GM19467 (cell line): ENCODE measurements around the gene PTGES.

Experiments used
- ATAC-seq: cut with Tn5 transposase; IDR thresholded peaks from one replicate; pipeline ENCODE4 v1.9.1; 2021; ENCODE audit warnings: mild to moderate bottlenecking, moderate library complexity; ENCODE audit not compliant: unreplicated experiment

PTGES gene

GRCh38 chr9:129748249-129748648 lies 4.6 kb downstream of the PTGES start:
- no peak for ATAC-seq

DNA sequence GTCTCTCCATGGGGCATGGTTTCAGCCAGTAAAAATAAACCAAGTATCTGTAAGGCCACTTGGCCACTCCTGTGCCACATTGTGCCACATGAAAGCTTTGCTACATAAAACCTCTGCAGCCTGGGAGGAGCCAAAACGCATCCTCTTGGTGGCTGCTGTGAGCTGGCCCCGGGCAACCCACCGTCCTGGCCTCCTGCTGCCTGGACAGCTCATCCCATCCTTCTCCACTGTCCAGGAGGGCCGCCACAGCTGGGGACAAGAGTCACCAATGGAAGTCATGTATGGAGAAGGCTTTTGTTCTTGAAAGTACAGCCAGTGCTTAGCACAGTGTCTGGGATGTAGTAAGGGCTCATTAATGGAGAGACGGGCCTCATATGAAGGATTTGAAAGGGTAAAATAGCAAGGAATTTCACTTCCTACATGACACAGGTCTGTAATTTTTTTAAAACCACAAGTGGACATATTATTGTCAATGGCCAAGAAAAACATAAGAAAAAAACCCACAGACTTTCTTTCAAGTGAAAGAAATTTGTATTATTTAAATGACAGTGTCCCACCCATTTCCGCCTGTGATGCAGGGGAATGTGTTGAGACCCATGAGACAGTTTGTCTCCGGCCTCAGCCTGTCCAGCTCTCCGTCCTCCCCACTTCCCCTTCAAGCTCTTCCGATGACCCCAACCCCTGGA lies 6.6 kb downstream of the PTGES start:
- no peak for ATAC-seq

- ATAC-seq: no peak
These were observed 7.6 kb downstream of the PTGES start for GRCh38 chr9:129745200-129745599.

DNA sequence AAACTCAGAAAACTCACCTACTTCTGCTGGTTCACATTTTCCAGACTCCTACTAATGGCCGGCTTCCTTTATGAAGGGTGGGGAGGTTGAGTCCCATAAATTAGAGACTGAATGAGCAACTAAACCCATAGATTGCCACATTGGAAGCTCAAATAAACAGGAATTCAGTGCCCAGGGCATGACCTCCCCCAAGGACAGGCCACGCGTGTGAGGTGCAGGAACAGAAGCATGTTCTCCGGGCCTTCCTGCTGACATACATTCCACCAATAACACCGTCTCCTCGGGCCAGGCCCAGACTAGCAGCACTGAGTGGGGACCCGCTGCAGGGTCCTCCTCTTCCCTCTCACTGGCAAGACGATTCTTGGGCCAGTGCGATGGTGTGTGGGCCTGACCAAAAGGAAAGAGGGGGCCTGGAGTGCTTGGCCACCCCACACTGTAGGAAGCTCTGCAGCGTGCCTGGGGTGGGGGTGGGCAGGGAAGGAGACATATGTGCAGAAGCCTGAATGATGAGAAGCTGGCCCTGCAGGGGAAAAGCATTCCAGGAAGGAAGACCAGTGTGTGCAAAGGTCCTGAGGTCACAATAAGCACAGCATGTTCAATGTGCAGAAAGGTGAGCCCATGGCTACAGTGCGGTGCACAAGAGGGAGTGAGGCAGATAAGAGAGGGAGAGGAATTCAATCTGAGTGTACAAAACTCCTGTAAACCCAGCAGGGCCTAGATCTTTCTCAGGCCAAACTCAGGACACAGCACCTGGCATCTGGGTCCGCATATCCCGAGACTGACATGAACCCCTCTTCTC lies 12.0 kb downstream of the PTGES start:
- no peak for ATAC-seq

GRCh38 chr9:129740174-129740573 lies 12.7 kb downstream of the PTGES start:
- no peak for ATAC-seq

DNA sequence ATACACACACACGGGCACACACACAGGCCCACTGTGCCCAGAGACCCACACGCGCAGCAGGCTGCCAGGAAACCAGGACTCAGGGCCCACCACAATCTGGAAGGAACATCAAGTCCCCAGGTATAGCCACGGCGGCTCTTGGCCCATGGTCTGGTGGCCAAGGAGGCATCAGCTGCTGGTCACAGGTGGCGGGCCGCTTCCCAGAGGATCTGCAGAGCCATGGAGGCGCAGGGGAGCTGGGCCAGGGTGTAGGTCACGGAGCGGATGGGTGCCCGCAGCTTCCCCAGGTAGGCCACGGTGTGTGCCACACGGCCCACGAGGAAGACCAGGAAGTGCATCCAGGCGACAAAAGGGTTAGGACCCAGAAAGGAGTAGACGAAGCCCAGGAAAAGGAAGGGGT lies 13.4 kb downstream of the PTGES start:
- ATAC-seq: no peak

GRCh38 chr9:129737479-129738274 lies 15.2 kb downstream of the PTGES start:
- peak; percentile 68 for ATAC-seq

- ATAC-seq: no peak
These were observed 16.5 kb downstream of the PTGES start for GRCh38 chr9:129736334-129736733.

GRCh38 chr9:129735546-129735945 lies 17.3 kb downstream of the PTGES start:
- ATAC-seq: no peak

GRCh38 chr9:129733632-129733953 lies 19.2 kb downstream of the PTGES start:
- ATAC-seq: no peak

DNA sequence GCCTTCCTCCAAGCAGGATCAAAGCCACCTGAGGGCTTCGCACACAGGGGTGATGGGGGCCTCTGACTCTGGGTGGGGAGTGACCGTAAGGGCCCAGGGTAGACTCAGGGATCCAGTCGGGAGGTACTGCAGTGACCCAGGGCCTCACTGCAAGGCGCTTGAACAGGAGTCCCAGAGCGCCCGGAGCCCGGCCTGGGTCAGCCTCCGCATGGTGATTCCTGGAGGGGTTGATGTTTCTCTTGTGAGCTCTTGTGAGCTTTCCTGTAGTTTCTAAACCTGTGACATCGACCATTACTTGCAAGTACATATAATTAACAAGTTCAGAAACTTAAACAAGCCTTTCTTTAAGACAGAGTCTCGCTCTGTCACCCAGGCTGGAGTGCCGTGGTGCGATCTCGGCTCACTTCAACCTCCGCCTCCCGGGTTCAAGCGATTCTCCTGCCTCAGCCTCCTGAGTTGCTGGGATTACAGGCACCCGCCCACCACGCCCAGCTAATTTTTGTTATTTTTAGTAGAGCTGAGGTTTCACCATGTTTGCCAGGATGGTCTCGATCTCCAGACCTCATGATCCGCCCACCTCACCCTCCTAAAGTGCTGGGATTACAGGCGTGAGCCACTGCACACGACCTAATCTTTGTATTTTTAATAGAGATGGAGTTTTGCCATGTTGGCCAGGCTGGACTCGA lies 19.8 kb downstream of the PTGES start:
- no peak for ATAC-seq

- ATAC-seq: no peak
These were observed 20.7 kb downstream of the PTGES start for GRCh38 chr9:129732100-129732499.

DNA sequence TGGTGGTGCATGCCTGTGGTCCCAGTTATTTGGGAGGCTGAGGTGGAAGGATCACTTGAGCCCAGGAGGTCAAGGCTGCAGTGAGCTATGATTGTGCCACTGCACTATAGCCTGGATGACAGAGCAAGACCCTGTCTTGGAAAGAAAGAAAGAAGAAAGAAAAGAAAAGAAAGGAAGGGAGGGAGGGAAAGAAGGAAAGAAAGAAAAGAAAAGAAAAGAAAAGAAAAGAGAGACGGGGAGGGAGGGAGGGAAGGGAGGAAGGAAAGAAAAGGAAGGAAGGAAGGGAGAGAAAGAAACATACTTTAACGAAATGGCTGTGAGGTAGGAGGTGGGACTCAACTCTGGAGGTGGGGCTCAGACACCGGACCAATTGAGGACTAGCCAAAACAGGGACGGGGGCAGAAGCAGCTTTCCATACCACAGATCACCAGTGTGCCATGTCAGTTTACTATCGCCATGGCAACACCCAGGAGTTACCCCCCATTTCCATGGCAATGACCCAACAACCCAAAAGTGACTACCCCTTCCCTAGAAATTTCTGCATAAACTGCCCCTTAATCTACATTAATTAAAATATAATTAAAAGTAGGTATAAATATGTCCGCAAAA lies 21.3 kb downstream of the PTGES start:
- ATAC-seq: no peak

DNA sequence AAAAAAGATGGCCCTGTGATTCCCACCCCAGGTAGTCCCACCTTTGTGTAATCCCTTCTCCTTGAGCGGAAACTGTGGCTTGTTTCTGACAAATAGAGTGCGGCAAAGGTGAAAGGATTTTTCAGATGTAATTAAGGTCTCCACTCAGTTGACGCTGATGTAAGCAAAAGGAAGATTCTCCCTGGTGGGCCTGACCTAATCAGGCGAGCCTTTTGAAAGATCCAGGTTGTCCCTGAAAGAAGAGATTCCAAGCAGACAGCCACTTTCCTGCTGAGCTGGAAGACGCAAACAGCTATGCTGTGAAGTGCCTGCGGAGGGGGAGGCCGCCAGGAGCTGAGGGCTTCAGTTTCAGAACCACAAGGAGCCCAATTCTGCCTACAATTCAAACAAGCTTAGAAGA lies 24.1 kb downstream of the PTGES start:
- ATAC-seq: no peak

DNA sequence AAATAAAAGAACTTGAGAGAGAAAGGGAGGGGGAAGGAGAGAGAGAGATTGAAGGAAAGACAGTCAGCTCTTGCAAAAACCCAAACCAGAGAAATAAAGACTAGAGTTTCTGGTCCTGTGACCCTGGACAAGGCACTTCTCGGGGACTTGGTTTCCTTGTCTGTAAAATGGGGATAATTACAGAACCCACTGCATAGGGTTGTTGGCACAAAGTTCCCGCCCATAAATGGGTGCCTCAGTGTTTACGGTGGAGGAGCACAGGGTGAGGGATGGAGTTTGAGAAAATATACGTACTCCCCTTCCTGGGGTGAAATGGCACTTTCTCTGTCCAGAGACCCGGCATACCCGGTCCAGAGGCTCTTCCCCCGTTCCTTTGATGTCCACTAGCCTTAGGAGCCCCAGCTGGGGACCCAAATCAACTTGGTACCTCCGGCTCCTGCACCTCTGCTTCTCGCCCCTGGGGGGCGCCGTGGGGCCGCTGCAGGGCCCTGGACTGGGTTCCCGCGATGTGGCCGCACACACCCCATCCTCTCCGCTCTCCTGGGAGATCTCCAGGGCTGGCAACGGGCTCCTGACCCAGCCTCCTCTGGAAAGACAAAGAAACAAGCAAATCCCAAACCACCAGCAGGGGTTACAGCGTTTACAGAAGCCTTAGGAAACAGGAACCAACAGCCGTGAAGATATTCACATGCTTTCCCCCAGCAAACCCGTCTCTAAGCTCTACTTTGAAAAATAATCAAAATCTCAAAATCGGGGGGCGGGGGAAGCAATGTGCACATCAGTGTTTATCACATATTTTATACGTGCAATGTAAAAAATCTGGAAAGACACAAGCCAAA lies 26.3 kb downstream of the PTGES start:
- no peak for ATAC-seq

DNA sequence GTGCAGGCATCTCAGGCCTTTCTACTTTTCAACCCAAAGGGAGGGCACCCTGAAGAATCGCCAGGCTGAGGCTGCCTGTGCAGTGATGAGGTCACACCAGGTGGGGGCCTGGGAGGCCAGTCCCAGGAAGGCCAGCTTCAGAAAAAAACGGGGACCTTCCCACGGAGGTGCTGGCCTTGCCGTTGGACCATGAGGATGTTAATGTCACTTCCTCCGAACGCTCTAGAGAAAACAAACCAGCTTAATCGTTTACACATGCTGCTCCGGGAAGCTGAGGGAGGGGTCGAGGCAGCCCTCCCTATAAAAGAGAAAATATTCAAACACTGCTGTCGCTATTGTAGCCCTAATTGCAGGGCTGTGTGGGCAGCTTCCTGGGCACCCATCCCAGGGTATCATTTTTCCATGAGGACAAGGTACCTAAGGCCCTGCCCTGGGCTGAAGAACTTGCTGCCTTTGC lies 27.0 kb downstream of the PTGES start:
- ATAC-seq: no peak

- no peak for ATAC-seq
These were observed 28.2 kb downstream of the PTGES start for GRCh38 chr9:129724456-129725190.

GRCh38 chr9:129722913-129723312 lies 29.9 kb downstream of the PTGES start:
- ATAC-seq: no peak

DNA sequence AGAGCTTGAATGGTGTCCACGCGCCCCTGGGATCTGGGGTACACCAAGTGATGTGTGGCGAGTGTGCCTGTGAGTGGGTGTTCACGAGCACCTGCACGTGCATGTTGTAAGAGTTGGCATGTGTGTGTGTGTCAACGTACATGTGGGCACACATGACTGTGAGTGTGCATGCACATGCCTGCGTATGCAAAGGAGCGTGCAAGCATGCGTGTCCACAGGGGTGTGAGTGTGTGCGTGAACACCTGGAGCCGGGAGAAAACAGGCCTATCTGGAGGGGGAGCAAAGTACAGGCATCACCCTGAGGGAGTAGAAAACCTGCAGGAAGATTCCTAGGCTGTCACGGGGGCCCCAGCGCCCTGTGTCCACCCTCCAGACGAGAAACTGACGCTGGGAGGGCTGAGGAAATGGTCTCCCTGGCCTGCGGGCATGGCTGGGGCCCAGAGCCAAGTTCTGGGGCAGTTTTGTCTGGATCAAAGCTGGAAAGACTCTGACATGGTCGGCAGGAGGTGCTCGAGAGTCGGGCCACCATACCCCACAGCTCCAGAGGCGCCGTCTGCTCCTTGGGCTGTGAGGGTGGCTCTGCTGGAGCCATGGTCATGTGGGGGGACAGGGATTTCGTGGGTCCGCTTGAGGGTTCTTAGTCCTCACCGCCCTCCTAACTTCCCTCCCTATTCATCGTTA lies 31.8 kb downstream of the PTGES start:
- no peak for ATAC-seq
